AG09309 (cell line): Measurements from ENCODE around the gene NXPH1.

Source experiments
- DNase-seq: peaks from one replicate; pipeline ENCODE4 v3.0.0-alpha.2; 2010; ENCODE audit warnings: low read depth
- H3K4me3 ChIP-seq: 2 replicates; pipeline ENCODE4 v1.5.1; 2011; ENCODE audit warnings: mild to moderate bottlenecking, low read depth, low read length, moderate library complexity; ENCODE audit not compliant: control insufficient read depth
- CTCF ChIP-seq: IDR thresholded peaks from 2 replicates; pipeline ENCODE4 v1.5.1; 2011; ENCODE audit warnings: mild to moderate bottlenecking, low read depth, low read length, inconsistent platforms; ENCODE audit not compliant: insufficient read depth, control insufficient read depth; ENCODE audit errors: missing control alignments

The NXPH1 gene

DNA sequence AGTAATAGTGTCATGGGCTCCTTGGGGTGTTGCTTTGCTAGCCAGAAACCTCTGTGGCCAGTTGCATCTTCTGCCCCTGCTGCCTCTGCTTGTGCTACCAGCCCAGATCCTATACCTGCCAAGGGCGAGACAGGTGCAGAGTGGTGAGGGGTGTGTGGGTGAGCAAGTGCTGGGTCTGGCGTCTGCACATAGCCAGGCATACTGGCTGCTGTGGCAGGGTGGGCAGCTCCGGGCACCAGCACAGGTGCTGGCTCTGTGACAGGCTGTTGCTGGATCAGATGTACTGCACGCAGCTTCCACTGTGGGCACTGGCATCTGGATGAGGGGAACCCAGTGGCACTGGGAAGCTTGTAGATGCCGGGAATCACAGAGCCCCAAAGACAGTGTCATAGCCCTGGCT lies 148.4 kb downstream of the NXPH1 start:
- no peak overlapping the region for H3K4me3 ChIP-seq
- no peak for DNase-seq
- TF ChIP-seq CTCF = no peak

DNA sequence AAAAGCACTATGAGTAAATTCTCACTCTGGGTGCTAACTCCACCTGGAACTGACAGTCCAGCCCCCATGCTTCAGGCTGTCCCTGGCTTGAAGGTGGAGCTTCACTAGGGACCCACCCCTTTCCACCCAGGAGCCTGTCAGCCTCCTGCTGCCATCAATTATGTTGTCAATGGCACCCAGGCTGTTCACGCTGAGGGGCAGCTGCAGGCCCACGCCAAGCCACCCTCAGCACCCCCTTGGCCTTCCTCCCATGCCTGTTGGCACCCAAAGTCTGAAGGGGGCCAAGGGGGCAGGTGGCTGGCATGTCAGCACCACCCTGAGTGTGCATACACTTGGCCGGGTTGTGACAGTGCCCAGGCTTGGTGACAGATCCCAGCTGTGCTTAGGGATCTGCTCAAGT lies 149.3 kb downstream of the NXPH1 start:
- DNase-seq = no peak
- H3K4me3 ChIP-seq = no peak overlapping the region
- no peak for TF ChIP-seq CTCF

GRCh38 chr7:8585591-8585990 lies 152.2 kb downstream of the NXPH1 start:
- no peak for DNase-seq
- H3K4me3 ChIP-seq = no peak overlapping the region
- TF ChIP-seq CTCF = no peak

DNA sequence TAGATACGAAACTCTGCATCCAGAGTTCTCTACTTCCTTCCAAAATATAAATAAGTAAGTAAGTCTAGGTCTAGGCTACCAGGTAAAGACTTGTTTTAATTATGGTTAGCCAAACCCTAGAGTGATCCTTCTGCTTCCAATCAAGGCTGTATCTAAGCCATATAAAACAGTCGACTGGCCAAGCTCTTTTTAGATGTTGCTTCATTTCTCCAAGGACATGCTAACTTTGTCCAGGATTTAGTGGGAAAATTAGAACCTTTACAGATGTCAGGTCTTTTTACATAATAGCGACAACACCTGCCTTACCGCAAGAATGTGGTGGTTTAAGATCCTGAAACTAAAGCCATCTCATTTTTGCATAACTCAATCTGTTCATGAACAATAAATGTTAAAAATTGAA lies 156.8 kb downstream of the NXPH1 start:
- no peak overlapping the region for H3K4me3 ChIP-seq
- no peak for TF ChIP-seq CTCF
- no peak for DNase-seq

DNA sequence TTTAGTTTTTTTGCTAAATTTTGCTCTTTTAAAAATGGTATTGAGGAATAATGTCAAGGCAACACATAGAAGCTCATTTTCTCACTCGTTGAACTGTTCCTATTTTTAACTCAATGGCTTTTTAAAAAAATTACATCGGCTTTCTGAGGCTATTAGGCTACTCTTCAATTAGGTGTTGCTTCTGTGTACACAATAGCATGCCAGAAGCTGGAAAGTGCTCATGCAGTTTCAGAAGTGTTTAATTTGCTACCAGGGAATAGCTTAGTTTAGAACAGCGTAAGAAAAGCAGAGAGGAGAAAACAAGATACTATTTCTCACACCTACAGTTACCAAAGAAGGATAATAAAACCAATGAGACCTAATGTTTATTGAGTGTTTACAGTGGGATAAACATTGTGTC lies 157.4 kb downstream of the NXPH1 start:
- TF ChIP-seq CTCF = no peak
- no peak overlapping the region for H3K4me3 ChIP-seq
- no peak for DNase-seq

DNA sequence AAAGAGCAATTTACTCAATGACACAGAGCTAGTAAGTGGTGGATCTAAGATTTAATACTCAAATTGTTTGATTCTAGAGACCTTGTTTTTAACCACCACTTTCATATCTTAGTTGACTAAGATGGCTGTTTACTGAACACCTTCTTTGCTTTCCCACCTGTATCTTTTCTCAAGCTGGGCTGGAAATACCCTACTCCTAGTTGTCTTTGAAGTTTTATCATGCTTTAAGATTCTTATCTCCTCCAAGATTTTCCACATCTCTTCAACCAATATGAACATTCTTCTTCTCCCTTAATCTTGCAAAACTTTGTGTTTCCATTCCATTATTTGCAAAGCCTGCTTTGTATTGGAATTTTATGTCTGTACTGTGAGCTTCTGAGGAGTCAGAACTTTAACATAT lies 157.9 kb downstream of the NXPH1 start:
- no peak overlapping the region for H3K4me3 ChIP-seq
- no peak for TF ChIP-seq CTCF
- no peak for DNase-seq

DNA sequence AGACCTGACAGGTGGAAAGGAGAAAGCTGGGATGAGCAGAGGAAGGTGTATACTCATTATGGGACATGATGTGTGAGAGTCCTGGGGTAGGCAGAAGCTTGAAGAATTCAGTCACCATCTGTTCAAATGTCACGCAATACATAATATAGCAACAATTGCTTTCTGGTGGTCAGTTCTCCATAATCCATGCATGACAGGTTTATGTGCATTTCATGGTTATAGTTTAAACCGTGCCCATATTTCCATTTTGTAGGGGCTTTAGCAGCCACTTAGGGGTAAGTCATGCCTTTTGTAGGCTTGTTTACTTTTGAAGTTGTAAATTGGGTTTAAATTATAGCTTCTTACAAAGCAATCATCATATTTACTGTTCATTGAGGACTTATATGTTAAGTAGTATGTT lies 158.8 kb downstream of the NXPH1 start:
- no peak for TF ChIP-seq CTCF
- H3K4me3 ChIP-seq = no peak overlapping the region

More for the DNA sequence above, 158.8 kb downstream of the NXPH1 start:
- no peak for DNase-seq
